Thyroid gland (tissue), 4 donors: ENCODE measurements around the gene THRB. TPM values are rescaled to one million over a fixed set of nuclear protein-coding genes. Genes with fewer than 3 reads are reported as not detected.
A peak's percentile ranks its signal among the peaks of the same experiment; 100 is the strongest.

Source experiments
- DNase-seq, 2 donors: peaks; one replicate each; pipeline ENCODE4 v3.0.0-alpha.2; 2019
- H3K27ac ChIP-seq, 3 donors: fragments of 200-600 bp; sonication (generic); 1 replicate in 2 of 3; 2 replicates in 1 of 3; pipeline ENCODE4 v1.5.1; 2016 to 2019; ENCODE audit warnings: mild to moderate bottlenecking in 1 of 3, moderate library complexity in 1 of 3
- H3K27me3 ChIP-seq: fragments of 200-600 bp; sonication (generic); one replicate; pipeline ENCODE4 v1.5.1; 2019
- H3K36me3 ChIP-seq, 2 donors: fragments of 200-600 bp; sonication (generic); one replicate each; pipeline ENCODE4 v1.5.1; 2016 to 2019
- H3K4me1 ChIP-seq, 2 donors: fragments of 200-600 bp; sonication (generic); one replicate each; pipeline ENCODE4 v1.5.1; 2017 to 2019
- H3K4me3 ChIP-seq, 3 donors: fragments of 200-600 bp; sonication (generic); replicated peaks in 1 of 3; 1 replicate in 2 of 3; 2 replicates in 1 of 3; pipeline ENCODE4 v1.5.1; 2016; ENCODE audit warnings: mild to moderate bottlenecking in 1 of 3
- H3K9me3 ChIP-seq: fragments of 200-600 bp; sonication (generic); one replicate; pipeline ENCODE4 v1.5.1; 2017
- CTCF ChIP-seq, 6 experiments: fragments of 200-600 bp in 3 of 6; fragments of 450-650 bp in 3 of 6; sonication (generic) in 3 of 6; IDR thresholded peaks; one replicate each; pipeline ENCODE4 v1.5.1; 2016 to 2019; ENCODE audit warnings: antibody characterized with exemption in 6 of 6, mild to moderate bottlenecking in 2 of 6, inconsistent platforms in 1 of 6, moderate library complexity in 1 of 6
- POLR2A ChIP-seq, 2 donors: fragments of 450-650 bp; IDR thresholded peaks; one replicate each; pipeline ENCODE4 v1.6.1; 2017; ENCODE audit warnings: antibody characterized with exemption in 2 of 2, mild to moderate bottlenecking in 2 of 2, moderate library complexity in 1 of 2
- WGBS, 2 donors: methylation state at CpG; one replicate each; pipeline ENCODE4 v1.1.5; 2017; 5-methylcytosine and 5-hydroxymethylcytosine counted together
- intact Hi-C: fragments of 100-400 bp; cut with DNase I; formaldehyde crosslinking; loops from one replicate; pipeline ENCODE4 v1.15.1; 2023
- total RNA-seq, 4 donors: library from RNA; depleted of rRNA; stranded (reverse); fragments of >200 nt; gene quantifications; one replicate each; pipeline ENCODE4 v1.2.3, GENCODE V29; 2016

Gene THRB
- total RNA-seq, 4 donors from 2014 or later = 11.1 to 33.2 (median 13.4) TPM

GRCh38 chr3:24396338-24396737 is 98.3 kb downstream of the THRB start:
- intact Hi-C loops = no loop called here
- no peaks in the 10 kb centered on the region for H3K27me3 ChIP-seq
- H3K9me3 ChIP-seq = no peaks in the 10 kb centered on the region
- H3K36me3 ChIP-seq = no peaks in the 10 kb centered on the region
- no peak overlapping the region for H3K27ac ChIP-seq
- DNase-seq = no peak
- TF ChIP-seq CTCF (IDR thresholded peaks at IDR 0.05) (no peak), POLR2A (IDR thresholded peaks at IDR 0.05) (no peak)
- 79 to 85% methylated on average over 4 of the region's 4 CpGs for WGBS, 2 donors
- no peak overlapping the region for H3K4me3 ChIP-seq
- no peaks in the 10 kb centered on the region for H3K4me1 ChIP-seq

GRCh38 chr3:24394754-24395153 is 99.9 kb downstream of the THRB start:
- intact Hi-C loops = no loop called here
- 83 to 87% methylated on average over 2 of the region's 2 CpGs for WGBS, 2 donors

GRCh38 chr3:24393316-24393715 is 101.3 kb downstream of the THRB start:
- Histone ChIP-seq H3K27ac (no peak overlapping the region), H3K27me3 (no peaks in the 10 kb centered on the region), H3K4me3 (no peak overlapping the region), H3K36me3 (no peaks in the 10 kb centered on the region), H3K9me3 (no peaks in the 10 kb centered on the region), H3K4me1 (peaks cover 10 to 18% of the 10 kb centered on the region in 2 donors)
- intact Hi-C loops = no loop called here
- TF ChIP-seq CTCF (IDR thresholded peaks at IDR 0.05) (no peak), POLR2A (IDR thresholded peaks at IDR 0.05) (no peak)
- no peak for DNase-seq
- 79 to 92% methylated on average over 3 of the region's 3 CpGs for WGBS, 2 donors

More at GRCh38 chr3:24394754-24395153, 99.9 kb downstream of the THRB start:
- Histone ChIP-seq H3K9me3 (no peaks in the 10 kb centered on the region), H3K4me1 (peaks cover 7 to 12% of the 10 kb centered on the region in 2 donors), H3K4me3 (no peak overlapping the region), H3K27ac (no peak overlapping the region), H3K27me3 (no peaks in the 10 kb centered on the region), H3K36me3 (no peaks in the 10 kb centered on the region)
- DNase-seq = no peak
- TF ChIP-seq POLR2A (IDR thresholded peaks at IDR 0.05) (no peak), CTCF (IDR thresholded peaks at IDR 0.05) (no peak)

GRCh38 chr3:24390169-24391130 is 104.2 kb downstream of the THRB start:
- Histone ChIP-seq H3K27ac (peak overlapping the region in 2 of 3 donors; percentile 9 to 49), H3K4me1 (peaks cover 10 to 18% of the 10 kb centered on the region in 2 donors), H3K4me3 (no peak overlapping the region), H3K9me3 (no peaks in the 10 kb centered on the region), H3K36me3 (no peaks in the 10 kb centered on the region), H3K27me3 (no peaks in the 10 kb centered on the region)
- intact Hi-C loops = no loop called here
- WGBS, 2 donors = 51 to 68% methylated on average over 3 of the region's 3 CpGs
- TF ChIP-seq POLR2A (IDR thresholded peaks at IDR 0.05) = no peak
- no peak for TF ChIP-seq CTCF (IDR thresholded peaks at IDR 0.05)
- DNase-seq = no peak
